Fibroblast of skin of back (primary cell): ENCODE measurements around the gene CDK5.
A peak's percentile ranks its signal among the peaks of the same experiment; 100 is the strongest.
"Not testable (repeated sequence)": the region's sequence is repeated elsewhere in the genome, so short reads cannot be mapped to it uniquely, and the experiment has no call there.

Source experiments
- DNase-seq: peaks from one replicate; pipeline ENCODE4 v3.0.0-alpha.2; 2013

CDK5 gene

GRCh38 chr7:151056666-151057505, 811 bp downstream of the CDK5 start:
- DNase-seq, result no peak

GRCh38 chr7:151056283-151056665, 1.4 kb downstream of the CDK5 start:
- no peak for DNase-seq

GRCh38 chr7:151053751-151054150, 3.9 kb downstream of the CDK5 start:
- no peak for DNase-seq

GRCh38 chr7:151053096-151053495, 4.6 kb downstream of the CDK5 start:
- DNase-seq, result no peak

- peak; percentile 72 for DNase-seq
Measured at GRCh38 chr7:151051108-151051507, 6.6 kb downstream of the CDK5 start.

- no peak for DNase-seq
Measured at GRCh38 chr7:151048911-151049463, 8.7 kb downstream of the CDK5 start.

GRCh38 chr7:151047976-151048815, 9.5 kb downstream of the CDK5 start, which contains the start of gene ASIC3:
ASIC3 (plus strand) TSS chr7:151048531; CDS start chr7:151048886, 355 bp downstream.
- DNase-seq, result no peak

GRCh38 chr7:151046603-151047573, 10.8 kb downstream of the CDK5 start:
- no peak for DNase-seq

- DNase-seq, result no peak
Measured at GRCh38 chr7:151045967-151046366, 11.7 kb downstream of the CDK5 start.

GRCh38 chr7:151045262-151045661, 12.4 kb downstream of the CDK5 start:
- DNase-seq, result no peak

- no peak for DNase-seq
Measured at GRCh38 chr7:151043959-151044358, 13.7 kb downstream of the CDK5 start.

- DNase-seq, result not testable (repeated sequence)
Measured at GRCh38 chr7:151043449-151043848, 14.2 kb downstream of the CDK5 start.

GRCh38 chr7:151040616-151041375, 16.9 kb downstream of the CDK5 start:
- DNase-seq, result no peak

- DNase-seq, result no peak
Measured at GRCh38 chr7:151039850-151040548, 17.7 kb downstream of the CDK5 start.

- peak; percentile 97 for DNase-seq
Measured at GRCh38 chr7:151038951-151039849, 18.5 kb downstream of the CDK5 start.

GRCh38 chr7:151035902-151036301, 21.8 kb downstream of the CDK5 start:
- no peak for DNase-seq

- DNase-seq, result no peak
Measured at GRCh38 chr7:151035026-151035717, 22.5 kb downstream of the CDK5 start.

- no peak for DNase-seq
Measured at GRCh38 chr7:151034312-151035025, 23.2 kb downstream of the CDK5 start.
